GM13977 (cell line): ENCODE data around the gene CA9.
A peak's percentile ranks its signal among the peaks of the same experiment; 100 is the strongest.

Experiments used
- DNase-seq: peaks from one replicate; pipeline ENCODE4 v3.0.0; 2012; ENCODE audit warnings: low spot score
- CTCF ChIP-seq: IDR thresholded peaks from 2 replicates; pipeline ENCODE4 v1.5.1; 2012; ENCODE audit warnings: mild to moderate bottlenecking, control low read depth; ENCODE audit not compliant: insufficient read depth; ENCODE audit errors: extremely low read depth, missing control alignments
- in situ Hi-C: fragments of 300-500 bp; cut with MboI; formaldehyde crosslinking; loops from one replicate; pipeline ENCODE4 v1.12.0; 2022; ENCODE audit warnings: low sequenced_read_pairs, low pct_unique_long_range_greater_than_20kb, mixed read lengths, inconsistent platforms; ENCODE audit not compliant: unreplicated experiment

CA9 gene

GRCh38 chr9:35657546-35658136 is 16.1 kb upstream of the CA9 start, which contains the start of gene RMRP:
RMRP (minus strand) TSS chr9:35658019.
- in situ Hi-C loops: no loop called here

GRCh38 chr9:35658137-35658967 is 15.4 kb upstream of the CA9 start, which contains the start of gene CCDC107:
CCDC107 (plus strand) TSS chr9:35658292; CDS start chr9:35658380, 88 bp downstream.
- peak; percentile 75 for TF ChIP-seq CTCF
- peak; percentile 96 for DNase-seq
- in situ Hi-C loops: no loop called here

More at GRCh38 chr9:35657546-35658136, 16.1 kb upstream of the CA9 start, which contains the start of gene RMRP:
- peak; percentile 92 for DNase-seq
- peak; percentile 10 for TF ChIP-seq CTCF

GRCh38 chr9:35658968-35659220 is 14.8 kb upstream of the CA9 start:
- DNase-seq: no peak
- TF ChIP-seq CTCF: no peak
- in situ Hi-C loops: no loop called here

GRCh38 chr9:35659340-35659739 is 14.4 kb upstream of the CA9 start:
- TF ChIP-seq CTCF: no peak
- in situ Hi-C loops: no loop called here
- no peak for DNase-seq

- in situ Hi-C loops: loop anchor here (10.0 kb wide), 1 partner anchor 64 kb away; no protein-coding TSS in a partner anchor
- DNase-seq: no peak
- peak; percentile 40 for TF ChIP-seq CTCF
Observed at GRCh38 chr9:35660966-35661415, 12.7 kb upstream of the CA9 start.

GRCh38 chr9:35661756-35662350 is 11.9 kb upstream of the CA9 start:
- TF ChIP-seq CTCF: no peak
- DNase-seq: no peak
- in situ Hi-C loops: loop anchor here (10.0 kb wide), 1 partner anchor 63 kb away; no protein-coding TSS in a partner anchor
